HFF-Myc (cell line): ENCODE results near the gene PPM1F.

Source experiments
- DNase-seq: peaks from one replicate; pipeline ENCODE4 v3.0.0-alpha.2; 2011; ENCODE audit warnings: low read depth; ENCODE audit errors: extremely low read depth
- H3K4me3 ChIP-seq: replicated peaks from 2 replicates; pipeline ENCODE4 v1.5.1; 2011; ENCODE audit warnings: low read depth, mild to moderate bottlenecking, control low read depth, low read length
- CTCF ChIP-seq: IDR thresholded peaks from 2 replicates; pipeline ENCODE4 v1.5.1; 2012; ENCODE audit warnings: mild to moderate bottlenecking, low read depth, low read length, control low read depth; ENCODE audit errors: missing control alignments

PPM1F gene

GRCh38 chr22:21992593-21993237 is 40.1 kb upstream of the PPM1F start:
- no peak overlapping the region for H3K4me3 ChIP-seq
- no peak for DNase-seq
- TF ChIP-seq CTCF: no peak

GRCh38 chr22:21991774-21992173 is 39.1 kb upstream of the PPM1F start:
- no peak for TF ChIP-seq CTCF
- H3K4me3 ChIP-seq: no peak overlapping the region
- DNase-seq: no peak

GRCh38 chr22:21991304-21991596 is 38.6 kb upstream of the PPM1F start:
- H3K4me3 ChIP-seq: no peak overlapping the region
- TF ChIP-seq CTCF: no peak
- no peak for DNase-seq

- no peak for TF ChIP-seq CTCF
- H3K4me3 ChIP-seq: no peak overlapping the region
- DNase-seq: no peak
These were observed 38.0 kb upstream of the PPM1F start for GRCh38 chr22:21990445-21991303.

- H3K4me3 ChIP-seq: no peak overlapping the region
- TF ChIP-seq CTCF: no peak
- DNase-seq: no peak
These were observed 36.4 kb upstream of the PPM1F start for GRCh38 chr22:21989049-21989448.

- no peak for DNase-seq
- H3K4me3 ChIP-seq: no peak overlapping the region
- TF ChIP-seq CTCF: no peak
These were observed 32.6 kb upstream of the PPM1F start for GRCh38 chr22:21985214-21985613.
